Measurements from ENCODE around the gene GSX1.

DNA sequence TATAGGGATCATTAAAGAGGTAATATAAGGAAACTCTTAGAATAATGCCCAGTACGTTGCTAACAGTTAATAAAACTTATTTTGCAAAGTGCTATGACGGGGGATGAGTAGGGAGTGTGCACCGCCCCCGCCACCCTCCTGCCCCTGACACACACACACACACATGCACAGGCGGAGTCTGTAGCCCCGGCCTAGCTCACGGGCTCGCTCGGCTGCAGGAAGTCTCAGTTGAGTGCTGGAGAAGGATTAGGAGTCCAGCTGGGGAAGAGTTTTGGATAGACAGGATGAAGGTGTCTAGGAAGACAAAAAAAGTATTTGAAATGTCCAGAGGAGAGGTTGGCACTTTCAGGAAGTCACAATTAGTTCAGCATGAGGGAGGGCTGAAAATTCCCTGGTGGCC, 21.5 kb downstream of the GSX1 start:
- TF ChIP-seq, protein P1, sequence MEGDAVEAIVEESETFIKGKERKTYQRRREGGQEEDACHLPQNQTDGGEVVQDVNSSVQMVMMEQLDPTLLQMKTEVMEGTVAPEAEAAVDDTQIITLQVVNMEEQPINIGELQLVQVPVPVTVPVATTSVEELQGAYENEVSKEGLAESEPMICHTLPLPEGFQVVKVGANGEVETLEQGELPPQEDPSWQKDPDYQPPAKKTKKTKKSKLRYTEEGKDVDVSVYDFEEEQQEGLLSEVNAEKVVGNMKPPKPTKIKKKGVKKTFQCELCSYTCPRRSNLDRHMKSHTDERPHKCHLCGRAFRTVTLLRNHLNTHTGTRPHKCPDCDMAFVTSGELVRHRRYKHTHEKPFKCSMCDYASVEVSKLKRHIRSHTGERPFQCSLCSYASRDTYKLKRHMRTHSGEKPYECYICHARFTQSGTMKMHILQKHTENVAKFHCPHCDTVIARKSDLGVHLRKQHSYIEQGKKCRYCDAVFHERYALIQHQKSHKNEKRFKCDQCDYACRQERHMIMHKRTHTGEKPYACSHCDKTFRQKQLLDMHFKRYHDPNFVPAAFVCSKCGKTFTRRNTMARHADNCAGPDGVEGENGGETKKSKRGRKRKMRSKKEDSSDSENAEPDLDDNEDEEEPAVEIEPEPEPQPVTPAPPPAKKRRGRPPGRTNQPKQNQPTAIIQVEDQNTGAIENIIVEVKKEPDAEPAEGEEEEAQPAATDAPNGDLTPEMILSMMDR (IDR thresholded peaks at IDR 0.05; ENCODE audit: low read depth, low read length, poor library complexity, severe bottlenecking): no peak
- no peak for TF ChIP-seq EZH2phosphoT487 (IDR thresholded peaks at IDR 0.05; ENCODE audit: borderline replicate concordance, low read length)

Measured in DOHH2 (cell line).